B cell (primary cell): ENCODE data around the gene GNRHR. TPM values are rescaled to one million over a fixed set of nuclear protein-coding genes. Genes with fewer than 3 reads are reported as not detected.

Source experiments
- ATAC-seq: fragments of 200-7000 bp; cut with Tn5 transposase; one replicate; pipeline ENCODE4 v1.10.0; 2021; ENCODE audit warnings: low read depth, mild to moderate bottlenecking, moderate number of reproducible peaks, moderate library complexity
- CTCF ChIA-PET: fragments of 350-600 bp; sonication (Branson Sonifier 250); formaldehyde crosslinking; loops from one replicate; lab custom pipeline; 2021; ENCODE audit warnings: antibody characterized with exemption, inconsistent platforms; lab: Charles Lee
- POLR2A ChIA-PET: fragments of 350-600 bp; sonication (Branson Sonifier 250); formaldehyde crosslinking; loops from one replicate; lab custom pipeline; 2021; ENCODE audit warnings: antibody characterized with exemption; lab: Charles Lee
- DNase-seq: peaks from one replicate; pipeline ENCODE4 v3.0.0; 2013
- H2AFZ ChIP-seq: 2 replicates; pipeline ENCODE4 v1.6.1; 2012; ENCODE audit warnings: mild to moderate bottlenecking, low read depth, low read length; ENCODE audit not compliant: insufficient read depth, poor library complexity, severe bottlenecking
- H3K27ac ChIP-seq, 2 donors: 1 replicate in 1 of 2; 2 replicates in 1 of 2; pipeline ENCODE4 v1.5.1; 2012 to 2013; ENCODE audit warnings: low read length in 2 of 2, mild to moderate bottlenecking in 2 of 2, moderate library complexity in 1 of 2
- H3K27me3 ChIP-seq, 4 experiments: fragments of 200-600 bp in 1 of 4; sonication (generic) in 1 of 4; replicated peaks in 1 of 4; 1 replicate in 2 of 4; 2 replicates in 2 of 4; pipeline versions ENCODE4 v1.6.1 to v1.7.0; 2013 to 2016; ENCODE audit warnings: low read length in 3 of 4, mild to moderate bottlenecking in 2 of 4, mixed read lengths in 1 of 4, moderate library complexity in 1 of 4; ENCODE audit not compliant: insufficient read depth in 4 of 4, control insufficient read depth in 3 of 4; ENCODE audit errors: control extremely low read depth in 1 of 4
- H3K36me3 ChIP-seq, 2 experiments: replicated peaks in 1 of 2; 1 replicate in 1 of 2; 2 replicates in 1 of 2; pipeline versions ENCODE4 v1.6.1 to v1.7.1; 2013; ENCODE audit warnings: low read length in 1 of 2; ENCODE audit not compliant: insufficient read depth in 2 of 2, control insufficient read depth in 1 of 2; ENCODE audit errors: control extremely low read depth in 1 of 2, extremely low read depth in 1 of 2
- H3K4me1 ChIP-seq, 2 donors: fragments of 200-600 bp in 1 of 2; sonication (generic) in 1 of 2; 1 replicate in 1 of 2; 2 replicates in 1 of 2; pipeline versions ENCODE4 v1.5.1 to v1.6.1; 2013 to 2017; ENCODE audit warnings: low read length in 2 of 2; ENCODE audit not compliant: control insufficient read depth in 2 of 2, insufficient read depth in 2 of 2
- H3K4me2 ChIP-seq: replicated peaks from 2 replicates; pipeline ENCODE3; 2012; ENCODE audit warnings: mild to moderate bottlenecking, low read depth, low read length; ENCODE audit not compliant: poor library complexity, severe bottlenecking
- H3K4me3 ChIP-seq, 5 experiments: fragments of 200-600 bp in 1 of 5; sonication (generic) in 1 of 5; 1 replicate in 3 of 5; 2 replicates in 2 of 5; pipeline versions ENCODE4 v1.5.1 to v1.7.0; 2011 to 2016; ENCODE audit warnings: low read length in 4 of 5, mild to moderate bottlenecking in 4 of 5, low read depth in 2 of 5, control low read depth in 1 of 5, moderate library complexity in 1 of 5; ENCODE audit not compliant: insufficient read depth in 1 of 5; ENCODE audit errors: control extremely low read depth in 1 of 5, extremely low read depth in 1 of 5
- H3K79me2 ChIP-seq: fragments of 200-600 bp; sonication (generic); one replicate; pipeline ENCODE4 v1.6.0; 2016; ENCODE audit warnings: low read length; ENCODE audit not compliant: control insufficient read depth, insufficient read depth
- H3K9ac ChIP-seq: fragments of 200-600 bp; sonication (generic); 2 replicates; pipeline ENCODE4 v1.6.1; 2017; ENCODE audit warnings: mild to moderate bottlenecking, low read length, moderate library complexity
- H3K9me3 ChIP-seq, 3 donors: one replicate each; pipeline versions ENCODE4 v1.6.1 to v1.7.1; 2013; ENCODE audit warnings: low read length in 2 of 3; ENCODE audit not compliant: control insufficient read depth in 2 of 3, insufficient read depth in 1 of 3; ENCODE audit errors: control extremely low read depth in 1 of 3
- H4K20me1 ChIP-seq: 2 replicates; pipeline ENCODE4 v1.6.0; 2012; ENCODE audit warnings: mild to moderate bottlenecking, low read length; ENCODE audit not compliant: insufficient read depth, control insufficient read depth, poor library complexity, severe bottlenecking
- H3K27ac Mint-ChIP-seq: one replicate; pipeline ENCODE4 v1.8.0; 2021; ENCODE audit warnings: mixed read lengths
- H3K27me3 Mint-ChIP-seq: one replicate; pipeline ENCODE4 v1.8.0; 2021; ENCODE audit warnings: mixed read lengths
- H3K4me1 Mint-ChIP-seq: one replicate; pipeline ENCODE4 v1.8.0; 2021; ENCODE audit warnings: mixed read lengths
- H3K4me3 Mint-ChIP-seq: one replicate; pipeline ENCODE4 v1.8.0; 2021; ENCODE audit warnings: mixed read lengths
- H3K9me3 Mint-ChIP-seq: one replicate; pipeline ENCODE4 v1.8.0; 2022; ENCODE audit warnings: mixed read lengths; ENCODE audit not compliant: insufficient read depth
- EZH2 ChIP-seq: IDR thresholded peaks from 2 replicates; pipeline ENCODE4 v1.6.1; 2012; ENCODE audit warnings: borderline replicate concordance, low read depth, mild to moderate bottlenecking, moderate library complexity, low read length; ENCODE audit not compliant: insufficient read depth, poor library complexity, severe bottlenecking
- WGBS: methylation state at CpG from one replicate; pipeline ENCODE4 v1.1.5; 2013; ENCODE audit warnings: missing lambda C conversion rate; ENCODE audit not compliant: insufficient coverage; 5-methylcytosine and 5-hydroxymethylcytosine counted together
- intact Hi-C: fragments of 100-400 bp; cut with micrococcal nuclease; formaldehyde crosslinking; loops from one replicate; pipeline ENCODE4 v1.10.0; 2022
- polyA plus RNA-seq: library from polyadenylated mRNA; depleted of rRNA; stranded (reverse); fragments of >200 nt; gene quantifications from 2 replicates; pipeline ENCODE4 v1.2.3, GENCODE V29; 2012
- total RNA-seq, 2 donors: library from RNA; stranded (reverse); fragments of 120-200 nt in 1 of 2; gene quantifications; 1 replicate in 1 of 2; 2 replicates in 1 of 2; pipeline versions ENCODE4 v1.2.3 to v1.2.4, GENCODE V29; 2013 to 2022
- TF ChIP-seq, protein P1 (sequence below): fragments of 200-600 bp; IDR thresholded peaks from one replicate; pipeline ENCODE4 v1.8.0; 2022; ENCODE audit warnings: antibody characterized with exemption, mild to moderate bottlenecking

Gene GNRHR
- total and polyA plus RNA-seq, 2 donors (not counting 1 experiment from before 2014, with no cell fraction given), result not detected

DNA sequence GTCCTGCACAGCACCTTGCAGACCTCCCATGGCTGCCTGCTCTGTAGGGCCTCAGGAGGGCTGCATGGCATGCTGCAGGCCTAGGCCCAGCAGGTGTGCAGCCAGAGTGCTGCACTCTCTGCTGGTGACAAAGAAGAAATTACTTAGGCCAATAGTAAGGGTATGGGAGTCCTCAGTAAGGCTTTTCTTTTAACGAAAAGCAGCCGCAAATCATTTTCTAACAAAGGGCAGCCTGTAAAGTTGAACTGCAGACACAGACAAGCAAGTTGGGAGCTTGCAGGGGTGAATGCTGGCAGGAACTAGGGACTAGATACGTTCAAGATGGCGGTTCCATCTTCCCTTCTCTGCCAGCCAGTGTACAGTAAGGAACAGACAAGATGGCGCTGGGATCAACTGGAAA, 30.8 kb downstream of the GNRHR start:
- H3K9me3 Mint-ChIP-seq, result no peaks in the 10 kb centered on the region
- no peaks in the 10 kb centered on the region for H3K27me3 Mint-ChIP-seq
- no peaks in the 10 kb centered on the region for H3K27me3 ChIP-seq
- H4K20me1 ChIP-seq, result no peaks in the 10 kb centered on the region
- H3K27ac ChIP-seq, result no peak overlapping the region
- H3K9ac ChIP-seq, result no peak overlapping the region
- ATAC-seq (no peak), DNase-seq (no peak)
- no peaks in the 10 kb centered on the region for H3K79me2 ChIP-seq
- TF ChIP-seq EZH2, result no peak
- TF ChIP-seq, protein P1, sequence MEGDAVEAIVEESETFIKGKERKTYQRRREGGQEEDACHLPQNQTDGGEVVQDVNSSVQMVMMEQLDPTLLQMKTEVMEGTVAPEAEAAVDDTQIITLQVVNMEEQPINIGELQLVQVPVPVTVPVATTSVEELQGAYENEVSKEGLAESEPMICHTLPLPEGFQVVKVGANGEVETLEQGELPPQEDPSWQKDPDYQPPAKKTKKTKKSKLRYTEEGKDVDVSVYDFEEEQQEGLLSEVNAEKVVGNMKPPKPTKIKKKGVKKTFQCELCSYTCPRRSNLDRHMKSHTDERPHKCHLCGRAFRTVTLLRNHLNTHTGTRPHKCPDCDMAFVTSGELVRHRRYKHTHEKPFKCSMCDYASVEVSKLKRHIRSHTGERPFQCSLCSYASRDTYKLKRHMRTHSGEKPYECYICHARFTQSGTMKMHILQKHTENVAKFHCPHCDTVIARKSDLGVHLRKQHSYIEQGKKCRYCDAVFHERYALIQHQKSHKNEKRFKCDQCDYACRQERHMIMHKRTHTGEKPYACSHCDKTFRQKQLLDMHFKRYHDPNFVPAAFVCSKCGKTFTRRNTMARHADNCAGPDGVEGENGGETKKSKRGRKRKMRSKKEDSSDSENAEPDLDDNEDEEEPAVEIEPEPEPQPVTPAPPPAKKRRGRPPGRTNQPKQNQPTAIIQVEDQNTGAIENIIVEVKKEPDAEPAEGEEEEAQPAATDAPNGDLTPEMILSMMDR, result no peak
- no peaks in the 10 kb centered on the region for H3K4me1 Mint-ChIP-seq
- ChIA-PET CTCF (no interaction called here), POLR2A (no interaction called here)
- H3K4me1 ChIP-seq, result no peaks in the 10 kb centered on the region
- H3K4me2 ChIP-seq, result no peak overlapping the region
- no peak overlapping the region for H3K27ac Mint-ChIP-seq
- H3K4me3 ChIP-seq, result no peak overlapping the region
- peaks cover 0 to 2% (median 0%) of the 10 kb centered on the region in 3 donors for H3K9me3 ChIP-seq
- intact Hi-C loops, result no loop called here
- peaks cover 0 to 2% of the 10 kb centered on the region in 2 experiments for H3K36me3 ChIP-seq
- no peak overlapping the region for H2AFZ ChIP-seq
- H3K4me3 Mint-ChIP-seq, result no peak overlapping the region
- WGBS, result 95% methylated on average over 4 of the region's 5 CpGs

DNA sequence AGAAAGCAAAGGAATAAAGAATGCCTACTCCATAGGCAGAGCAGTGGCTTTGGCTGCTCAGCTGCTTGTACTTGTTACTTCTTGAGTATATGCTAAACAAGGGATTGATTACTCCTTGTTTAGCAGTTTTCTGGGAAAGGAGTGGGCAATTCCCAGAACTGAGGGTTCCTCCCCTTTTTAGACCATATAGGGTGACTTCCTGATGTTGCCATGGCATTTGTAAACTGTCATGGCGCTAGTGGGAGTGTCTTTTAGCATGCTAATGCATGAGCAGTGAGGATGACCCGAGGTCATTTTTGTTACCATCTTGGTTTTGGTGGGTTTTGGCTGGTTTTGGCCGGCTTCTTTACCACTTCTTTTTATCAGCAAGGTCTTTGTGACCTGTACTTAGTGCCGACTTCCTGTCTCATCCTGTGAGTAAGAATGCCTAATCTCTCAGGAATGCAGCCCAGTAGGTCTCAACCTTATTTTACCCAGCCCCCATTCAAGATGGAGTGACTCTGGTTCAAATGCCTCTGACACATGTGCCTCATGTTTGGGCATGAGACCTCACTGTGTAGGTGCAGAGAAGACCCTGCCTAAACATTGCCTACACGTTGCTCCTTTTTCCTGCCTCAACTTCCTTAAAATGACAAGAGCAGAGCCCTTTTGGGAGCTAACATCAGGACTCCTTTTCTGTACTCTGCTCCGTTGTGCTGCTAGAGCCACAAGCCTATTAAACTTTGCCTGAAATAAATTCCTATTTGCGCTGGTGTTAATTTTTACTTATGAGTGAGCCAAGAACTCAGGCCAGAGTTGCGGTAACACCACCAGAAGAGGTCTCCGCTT, 32.2 kb downstream of the GNRHR start:
- Histone ChIP-seq H3K9ac (no peak overlapping the region), H3K4me1 (no peaks in the 10 kb centered on the region), H3K4me3 (no peak overlapping the region), H3K9me3 (no peaks in the 10 kb centered on the region), H3K27me3 (no peaks in the 10 kb centered on the region), H2AFZ (no peak overlapping the region), H3K27ac (no peak overlapping the region), H3K79me2 (no peaks in the 10 kb centered on the region), H4K20me1 (no peaks in the 10 kb centered on the region), H3K4me2 (no peak overlapping the region), H3K36me3 (peaks cover 0 to 8% of the 10 kb centered on the region in 2 experiments)
- H3K9me3 Mint-ChIP-seq, result no peaks in the 10 kb centered on the region
- DNase-seq (no peak), ATAC-seq (no peak)
- no peaks in the 10 kb centered on the region for H3K27me3 Mint-ChIP-seq
- no peaks in the 10 kb centered on the region for H3K4me1 Mint-ChIP-seq
- ChIA-PET CTCF (interaction anchor here (0.8 kb wide), 1 partner anchor 23 kb away, joined by 3 read pairs; no protein-coding TSS in a partner anchor), POLR2A (no interaction called here)
- WGBS, result 98% methylated on average over 7 of the region's 9 CpGs
- H3K27ac Mint-ChIP-seq, result no peak overlapping the region
- TF ChIP-seq EZH2, result no peak
- TF ChIP-seq, protein P1, result no peak
- intact Hi-C loops, result no loop called here
- H3K4me3 Mint-ChIP-seq, result no peak overlapping the region
